CD4-positive, CD25-positive, alpha-beta regulatory T cell (primary cell): ENCODE measurements around the gene IL4R. TPM values are rescaled to one million over a fixed set of nuclear protein-coding genes. Genes with fewer than 3 reads are reported as not detected.

Source experiments
- ATAC-seq, 2 donors: fragments of 150-1000 bp; cut with Tn5 transposase; one replicate each; pipeline ENCODE4 v1.10.0; 2021; ENCODE audit warnings: low read depth in 2 of 2, moderate number of reproducible peaks in 2 of 2, moderate library complexity in 1 of 2
- DNase-seq, 3 donors: peaks; one replicate each; pipeline versions ENCODE4 v3.0.0 to v3.0.0-alpha.2; 2012 to 2022; ENCODE audit warnings: mixed read lengths in 1 of 3
- H3K27ac ChIP-seq: one replicate; pipeline ENCODE4 v1.7.0; 2013; ENCODE audit warnings: mild to moderate bottlenecking, low read length; ENCODE audit not compliant: insufficient read depth, poor library complexity, severe bottlenecking
- H3K27me3 ChIP-seq: one replicate; pipeline ENCODE4 v1.7.0; 2013; ENCODE audit warnings: low read length; ENCODE audit not compliant: control insufficient read depth, insufficient read depth
- H3K36me3 ChIP-seq: one replicate; pipeline ENCODE4 v1.7.0; 2013; ENCODE audit warnings: mild to moderate bottlenecking, low read length, moderate library complexity; ENCODE audit not compliant: control insufficient read depth, insufficient read depth
- H3K4me1 ChIP-seq: 2 replicates; pipeline ENCODE4 v1.7.0; 2013; ENCODE audit warnings: mild to moderate bottlenecking, low read length; ENCODE audit not compliant: insufficient read depth, control insufficient read depth, poor library complexity, severe bottlenecking
- H3K4me3 ChIP-seq: one replicate; pipeline ENCODE4 v1.7.0; 2013; ENCODE audit warnings: low read depth, mild to moderate bottlenecking, low read length, moderate library complexity
- H3K9me3 ChIP-seq, 2 experiments: 1 replicate in 1 of 2; 2 replicates in 1 of 2; pipeline ENCODE4 v1.7.0; 2013; ENCODE audit warnings: low read length in 2 of 2, mild to moderate bottlenecking in 1 of 2, moderate library complexity in 1 of 2; ENCODE audit not compliant: control insufficient read depth in 2 of 2
- H3K27ac Mint-ChIP-seq, 3 donors: one replicate each; pipeline ENCODE4 v1.8.0; 2020 to 2022; ENCODE audit warnings: mild to moderate bottlenecking in 3 of 3, mixed read lengths in 3 of 3, moderate library complexity in 2 of 3
- H3K27me3 Mint-ChIP-seq: one replicate; pipeline ENCODE4 v1.8.0; 2022; ENCODE audit warnings: mild to moderate bottlenecking, mixed read lengths
- H3K36me3 Mint-ChIP-seq: one replicate; pipeline ENCODE4 v1.8.0; 2020; ENCODE audit warnings: mixed read lengths
- H3K4me1 Mint-ChIP-seq, 4 donors: one replicate each; pipeline ENCODE4 v1.8.0; 2020 to 2022; ENCODE audit warnings: mixed read lengths in 4 of 4, mild to moderate bottlenecking in 1 of 4
- H3K4me3 Mint-ChIP-seq, 4 donors: one replicate each; pipeline ENCODE4 v1.8.0; 2020 to 2022; ENCODE audit warnings: mild to moderate bottlenecking in 4 of 4, mixed read lengths in 4 of 4, moderate library complexity in 3 of 4
- H3K9me3 Mint-ChIP-seq, 7 donors: one replicate each; pipeline ENCODE4 v1.8.0; 2020 to 2022; ENCODE audit warnings: mixed read lengths in 7 of 7, mild to moderate bottlenecking in 3 of 7, moderate library complexity in 2 of 7
- polyA plus RNA-seq, 4 donors: library from polyadenylated mRNA; unstranded; fragments of 300-500 nt; fragmentation: Illumina TruSeq; gene quantifications; one replicate each; pipeline ENCODE4 v1.2.3, GENCODE V29; 2021
- total RNA-seq: library from RNA; stranded (reverse); gene quantifications from one replicate; pipeline ENCODE4 v1.2.3, GENCODE V29; 2022

IL4R gene
- total and polyA plus RNA-seq, 5 donors from 2014 or later = 21.2 to 160 (median 27.4) TPM

- H3K36me3 ChIP-seq = peaks cover 60% of the 10 kb centered on the region
- Mint-ChIP-seq H3K27me3 (no peaks in the 10 kb centered on the region), H3K4me3 (peak overlapping the region in 3 of 4 donors; percentile 13 to 65 (median 49)), H3K27ac (peak overlapping the region; percentile 53 to 85 (median 69)), H3K9me3 (no peaks in the 10 kb centered on the region), H3K4me1 (peaks cover 10 to 49% (median 28%) of the 10 kb centered on the region in 4 donors), H3K36me3 (peaks cover 37% of the 10 kb centered on the region)
- no peaks in the 10 kb centered on the region for H3K9me3 ChIP-seq
- H3K27ac ChIP-seq = no peak overlapping the region
- H3K4me3 ChIP-seq = no peak overlapping the region
- ATAC-seq (no peak), DNase-seq (no peak)
- peaks cover 6% of the 10 kb centered on the region for H3K4me1 ChIP-seq
- no peaks in the 10 kb centered on the region for H3K27me3 ChIP-seq
These were observed 21.7 kb downstream of the IL4R start for GRCh38 chr16:27335349-27336053.

GRCh38 chr16:27337024-27337423 is 23.2 kb downstream of the IL4R start:
- Histone ChIP-seq H3K27ac (no peak overlapping the region), H3K36me3 (peaks cover 63% of the 10 kb centered on the region), H3K4me1 (no peaks in the 10 kb centered on the region), H3K27me3 (no peaks in the 10 kb centered on the region), H3K4me3 (no peak overlapping the region), H3K9me3 (no peaks in the 10 kb centered on the region)
- H3K36me3 Mint-ChIP-seq = peaks cover 37% of the 10 kb centered on the region
- H3K9me3 Mint-ChIP-seq = no peaks in the 10 kb centered on the region
- H3K27me3 Mint-ChIP-seq = no peaks in the 10 kb centered on the region
- peaks cover 10 to 46% (median 24%) of the 10 kb centered on the region in 4 donors for H3K4me1 Mint-ChIP-seq
- H3K27ac Mint-ChIP-seq = peak overlapping the region in 1 of 3 donors; percentile 36
- no peak overlapping the region for H3K4me3 Mint-ChIP-seq
- no peak for DNase-seq
- ATAC-seq = no peak

GRCh38 chr16:27339180-27339579 is 25.4 kb downstream of the IL4R start:
- Mint-ChIP-seq H3K4me3 (no peak overlapping the region), H3K36me3 (peaks cover 33% of the 10 kb centered on the region), H3K27ac (peak overlapping the region in 2 of 3 donors; percentile 23 to 63), H3K9me3 (no peaks in the 10 kb centered on the region), H3K4me1 (peaks cover 5 to 36% (median 20%) of the 10 kb centered on the region in 4 donors), H3K27me3 (no peaks in the 10 kb centered on the region)
- Histone ChIP-seq H3K4me1 (no peaks in the 10 kb centered on the region), H3K27ac (no peak overlapping the region), H3K9me3 (no peaks in the 10 kb centered on the region), H3K36me3 (peaks cover 64% of the 10 kb centered on the region), H3K4me3 (no peak overlapping the region), H3K27me3 (no peaks in the 10 kb centered on the region)
- no peak for DNase-seq
- ATAC-seq = no peak

GRCh38 chr16:27340654-27341053 is 26.9 kb downstream of the IL4R start:
- Histone ChIP-seq H3K4me3 (no peak overlapping the region), H3K27me3 (no peaks in the 10 kb centered on the region), H3K36me3 (peaks cover 68% of the 10 kb centered on the region), H3K9me3 (no peaks in the 10 kb centered on the region), H3K4me1 (no peaks in the 10 kb centered on the region), H3K27ac (no peak overlapping the region)
- Mint-ChIP-seq H3K27ac (peak overlapping the region in 2 of 3 donors; percentile 88 to 89), H3K4me1 (peaks cover 0 to 25% (median 14%) of the 10 kb centered on the region in 4 donors), H3K36me3 (peaks cover 28% of the 10 kb centered on the region), H3K9me3 (no peaks in the 10 kb centered on the region), H3K4me3 (no peak overlapping the region), H3K27me3 (no peaks in the 10 kb centered on the region)
- no peak for ATAC-seq
- DNase-seq = no peak

GRCh38 chr16:27341549-27341948 is 27.8 kb downstream of the IL4R start:
- H3K27me3 ChIP-seq = no peaks in the 10 kb centered on the region
- H3K36me3 ChIP-seq = peaks cover 74% of the 10 kb centered on the region
- H3K36me3 Mint-ChIP-seq = peaks cover 32% of the 10 kb centered on the region

GRCh38 chr16:27341971-27342370 is 28.2 kb downstream of the IL4R start:
- Mint-ChIP-seq H3K27me3 (no peaks in the 10 kb centered on the region), H3K36me3 (peaks cover 36% of the 10 kb centered on the region), H3K4me3 (no peak overlapping the region), H3K4me1 (peaks cover 0 to 16% (median 7%) of the 10 kb centered on the region in 4 donors), H3K27ac (peak overlapping the region in 2 of 3 donors; percentile 85 to 88), H3K9me3 (no peaks in the 10 kb centered on the region)
- DNase-seq (no peak), ATAC-seq (no peak)
- no peaks in the 10 kb centered on the region for H3K27me3 ChIP-seq
- no peak overlapping the region for H3K27ac ChIP-seq
- H3K36me3 ChIP-seq = peaks cover 78% of the 10 kb centered on the region
- no peaks in the 10 kb centered on the region for H3K4me1 ChIP-seq
- no peaks in the 10 kb centered on the region for H3K9me3 ChIP-seq
- no peak overlapping the region for H3K4me3 ChIP-seq

More at GRCh38 chr16:27341549-27341948, 27.8 kb downstream of the IL4R start:
- peak overlapping the region in 2 of 3 donors; percentile 75 to 88 for H3K27ac Mint-ChIP-seq
- Histone ChIP-seq H3K4me1 (no peaks in the 10 kb centered on the region), H3K27ac (no peak overlapping the region), H3K9me3 (no peaks in the 10 kb centered on the region), H3K4me3 (no peak overlapping the region)
- no peak overlapping the region for H3K4me3 Mint-ChIP-seq
- peaks cover 0 to 16% (median 8%) of the 10 kb centered on the region in 4 donors for H3K4me1 Mint-ChIP-seq
- DNase-seq = no peak
- ATAC-seq = no peak
- no peaks in the 10 kb centered on the region for H3K27me3 Mint-ChIP-seq
- no peaks in the 10 kb centered on the region for H3K9me3 Mint-ChIP-seq

- Mint-ChIP-seq H3K9me3 (no peaks in the 10 kb centered on the region), H3K27me3 (no peaks in the 10 kb centered on the region), H3K36me3 (peaks cover 55% of the 10 kb centered on the region), H3K4me1 (peaks cover 0 to 18% (median 9%) of the 10 kb centered on the region in 4 donors), H3K27ac (no peak overlapping the region), H3K4me3 (no peak overlapping the region)
- Histone ChIP-seq H3K27me3 (no peaks in the 10 kb centered on the region), H3K4me1 (no peaks in the 10 kb centered on the region), H3K27ac (no peak overlapping the region), H3K4me3 (no peak overlapping the region), H3K9me3 (no peaks in the 10 kb centered on the region), H3K36me3 (peaks cover 88% of the 10 kb centered on the region)
- ATAC-seq (peak in 1 of 2 donors; percentile 15), DNase-seq (no peak)
These were observed 30.9 kb downstream of the IL4R start for GRCh38 chr16:27344721-27345120.

GRCh38 chr16:27345201-27345600 is 31.4 kb downstream of the IL4R start:
- ATAC-seq (no peak), DNase-seq (no peak)
- no peaks in the 10 kb centered on the region for H3K9me3 ChIP-seq
- no peak overlapping the region for H3K27ac ChIP-seq
- Mint-ChIP-seq H3K36me3 (peaks cover 59% of the 10 kb centered on the region), H3K27ac (peak overlapping the region in 1 of 3 donors; percentile 77), H3K27me3 (no peaks in the 10 kb centered on the region), H3K9me3 (no peaks in the 10 kb centered on the region), H3K4me1 (peaks cover 0 to 18% (median 9%) of the 10 kb centered on the region in 4 donors), H3K4me3 (no peak overlapping the region)
- H3K4me1 ChIP-seq = no peaks in the 10 kb centered on the region
- no peaks in the 10 kb centered on the region for H3K27me3 ChIP-seq
- no peak overlapping the region for H3K4me3 ChIP-seq
- peaks cover 89% of the 10 kb centered on the region for H3K36me3 ChIP-seq
